NCI-H2029 (cell line): ENCODE measurements around the gene NBL1.

Source experiments
- DNase-seq: peaks from one replicate; lab custom pipeline; 2025; lab: John Stamatoyannopoulos, UW

Gene NBL1

GRCh38 chr1:19670787-19671186 lies 26.7 kb downstream of the NBL1 start:
- DNase-seq = no peak

GRCh38 chr1:19672237-19672636 lies 28.1 kb downstream of the NBL1 start:
- no peak for DNase-seq

GRCh38 chr1:19675797-19676196 lies 31.7 kb downstream of the NBL1 start:
- no peak for DNase-seq

- DNase-seq = no peak
Observed at GRCh38 chr1:19676438-19676922, 32.4 kb downstream of the NBL1 start.

- no peak for DNase-seq
Observed at GRCh38 chr1:19678493-19678892, 34.4 kb downstream of the NBL1 start.

- no peak for DNase-seq
Observed at GRCh38 chr1:19678931-19679453, 34.9 kb downstream of the NBL1 start.

- no peak for DNase-seq
Observed at GRCh38 chr1:19679691-19680090, 35.6 kb downstream of the NBL1 start.

GRCh38 chr1:19680644-19681043 lies 36.5 kb downstream of the NBL1 start:
- DNase-seq = no peak

GRCh38 chr1:19682257-19682656 lies 38.1 kb downstream of the NBL1 start:
- DNase-seq = no peak

GRCh38 chr1:19682901-19683300 lies 38.8 kb downstream of the NBL1 start:
- DNase-seq = no peak

GRCh38 chr1:19683351-19683750 lies 39.2 kb downstream of the NBL1 start:
- DNase-seq = no peak

GRCh38 chr1:19684677-19685076 lies 40.6 kb downstream of the NBL1 start:
- DNase-seq = no peak

GRCh38 chr1:19685994-19686393 lies 41.9 kb downstream of the NBL1 start:
- DNase-seq = no peak

- no peak for DNase-seq
Observed at GRCh38 chr1:19687414-19687813, 43.3 kb downstream of the NBL1 start.

- DNase-seq = no peak
Observed at GRCh38 chr1:19688041-19688842, 44.1 kb downstream of the NBL1 start.

- no peak for DNase-seq
Observed at GRCh38 chr1:19689085-19689757, 45.1 kb downstream of the NBL1 start.

GRCh38 chr1:19689856-19690255 lies 45.7 kb downstream of the NBL1 start:
- no peak for DNase-seq

- no peak for DNase-seq
Observed at GRCh38 chr1:19690342-19690741, 46.2 kb downstream of the NBL1 start.

GRCh38 chr1:19694298-19694697 lies 50.2 kb downstream of the NBL1 start:
- no peak for DNase-seq

GRCh38 chr1:19695772-19696171 lies 51.7 kb downstream of the NBL1 start:
- DNase-seq = no peak

GRCh38 chr1:19696820-19697219 lies 52.7 kb downstream of the NBL1 start:
- DNase-seq = no peak

- DNase-seq = no peak
Observed at GRCh38 chr1:19698181-19698580, 54.1 kb downstream of the NBL1 start.

GRCh38 chr1:19700079-19700777 lies 56.1 kb downstream of the NBL1 start:
- no peak for DNase-seq
